HG02840 (cell line): ENCODE measurements around the gene TNIK.
A peak's percentile ranks its signal among the peaks of the same experiment; 100 is the strongest.

Source experiments
- ATAC-seq: cut with Tn5 transposase; IDR thresholded peaks from one replicate; pipeline ENCODE4 v1.9.1; 2021; ENCODE audit warnings: mild to moderate bottlenecking, moderate library complexity, moderate number of reproducible peaks; ENCODE audit not compliant: unreplicated experiment, low FRiP score

The TNIK gene

GRCh38 chr3:171185959-171186358 lies 274.2 kb downstream of the TNIK start:
- ATAC-seq: no peak

GRCh38 chr3:171184372-171184771 lies 275.8 kb downstream of the TNIK start:
- peak; percentile 56 for ATAC-seq

- ATAC-seq: no peak
Observed at GRCh38 chr3:171183042-171183441, 277.2 kb downstream of the TNIK start.

DNA sequence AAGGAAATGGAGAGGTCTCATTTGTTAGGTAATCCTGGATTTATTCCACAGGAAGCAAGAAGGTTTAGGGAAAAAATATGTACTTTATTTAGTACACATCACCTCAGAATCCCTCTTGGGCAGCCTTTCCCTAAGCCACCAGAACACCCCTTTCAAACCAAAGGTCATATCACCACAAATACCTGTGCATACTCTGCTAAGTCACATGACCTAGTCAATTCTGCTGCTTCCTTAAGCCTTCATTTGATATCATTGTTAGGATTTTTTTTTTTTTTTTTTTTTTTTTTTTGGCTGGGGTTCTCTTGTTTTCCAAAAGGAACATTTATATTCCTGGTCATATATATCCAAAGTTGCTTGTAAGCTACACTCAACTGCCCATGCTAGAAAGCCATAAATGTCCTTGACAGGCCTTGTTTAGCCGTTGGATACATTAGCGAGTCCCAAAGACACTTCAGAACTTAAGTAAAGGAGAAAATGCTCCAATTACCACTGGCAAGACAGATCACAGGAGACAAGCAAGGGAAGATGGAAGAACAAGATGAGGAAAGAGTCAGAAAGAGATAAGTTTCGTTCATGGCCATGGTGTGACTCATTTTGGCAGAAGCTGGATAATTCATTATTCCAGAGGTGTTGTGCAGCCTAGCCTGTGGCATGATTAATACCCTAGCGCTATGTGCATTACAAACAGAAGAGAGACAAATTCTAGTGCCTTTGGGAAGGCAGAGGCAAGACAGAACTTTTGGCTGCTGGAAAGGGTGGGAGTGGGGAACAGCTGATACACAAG lies 278.1 kb downstream of the TNIK start:
- no peak for ATAC-seq

GRCh38 chr3:171178714-171179113 lies 281.5 kb downstream of the TNIK start:
- ATAC-seq: no peak

DNA sequence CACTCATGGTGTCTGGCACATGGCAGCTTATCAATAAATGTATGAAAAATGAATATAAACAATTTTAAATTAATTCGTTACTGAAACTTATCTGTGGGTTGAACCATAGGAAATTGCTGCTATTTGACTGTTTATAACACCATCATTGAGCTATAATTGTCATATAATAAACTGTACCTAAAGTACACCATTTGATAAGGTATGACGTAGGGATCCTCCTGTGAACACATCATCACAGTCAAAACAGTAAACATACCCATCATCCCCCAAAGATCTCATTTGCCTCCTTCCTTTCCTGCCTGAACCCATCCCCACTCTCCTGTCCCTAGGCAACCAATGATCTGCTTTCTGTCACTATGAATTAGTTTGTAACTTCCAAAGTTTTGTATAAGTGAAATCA lies 282.7 kb downstream of the TNIK start:
- no peak for ATAC-seq

GRCh38 chr3:171177056-171177455 lies 283.1 kb downstream of the TNIK start:
- ATAC-seq: no peak

GRCh38 chr3:171176244-171176933 lies 283.8 kb downstream of the TNIK start:
- ATAC-seq: no peak

DNA sequence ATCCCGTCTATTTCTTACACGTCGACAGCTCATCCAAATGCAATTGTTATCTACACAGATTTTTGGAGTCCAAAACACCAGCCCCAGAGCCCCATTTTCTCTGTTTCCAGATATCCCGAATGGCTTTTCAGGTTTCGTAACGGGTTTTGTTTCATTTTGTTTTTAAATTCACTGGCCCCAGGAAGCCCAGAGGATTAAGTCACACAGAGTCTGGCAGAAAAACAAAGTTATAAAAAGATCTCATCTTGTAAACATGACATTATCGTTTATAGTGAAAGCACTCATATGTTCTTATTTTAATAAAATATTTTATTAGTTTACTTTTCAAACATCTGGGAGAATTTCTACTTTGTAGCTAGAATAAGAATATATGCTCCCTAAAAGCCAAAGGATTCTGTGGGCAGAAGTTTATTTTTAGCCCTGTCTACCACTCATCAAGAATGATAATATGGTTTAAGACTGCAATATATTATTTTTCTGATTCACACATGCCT lies 284.4 kb downstream of the TNIK start:
- ATAC-seq: no peak

- no peak for ATAC-seq
Observed at GRCh38 chr3:171173736-171174135, 286.5 kb downstream of the TNIK start.

DNA sequence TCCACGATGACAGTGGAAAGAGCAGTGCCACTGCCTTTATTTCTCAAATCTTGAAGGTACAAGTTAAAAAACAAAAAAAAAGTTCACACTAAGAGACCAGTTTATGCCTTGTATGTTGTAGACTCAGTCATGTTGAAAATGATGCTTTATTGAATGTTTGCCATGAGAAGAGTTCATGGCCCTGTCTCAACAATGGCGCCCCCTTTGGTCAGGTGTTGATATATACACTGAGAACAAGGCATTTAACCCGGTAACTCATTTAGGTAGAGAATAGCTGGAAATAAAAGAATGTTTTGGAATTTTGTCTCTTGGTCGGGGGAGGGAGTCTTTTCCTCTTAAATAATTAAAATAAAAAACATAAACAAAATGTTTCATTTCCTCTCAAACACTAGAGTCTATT lies 288.1 kb downstream of the TNIK start:
- ATAC-seq: no peak

DNA sequence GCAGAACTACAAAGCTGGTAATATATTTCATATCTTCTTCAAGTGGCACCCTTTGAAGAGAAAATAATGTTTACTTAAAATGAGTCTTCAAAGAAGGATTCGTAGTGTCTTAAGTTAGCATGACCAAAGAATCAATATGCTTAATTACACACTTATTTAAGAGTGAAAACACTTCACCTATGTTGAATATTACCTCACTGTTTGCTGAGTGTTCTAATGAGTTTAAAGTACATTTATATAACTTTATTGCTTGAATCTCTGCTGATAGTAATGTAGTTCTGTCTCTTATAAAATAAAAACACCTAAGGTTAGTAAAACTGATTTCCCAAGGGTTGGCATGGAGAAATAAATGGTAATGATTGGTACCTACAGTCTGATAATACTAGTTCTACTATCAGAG lies 290.3 kb downstream of the TNIK start:
- no peak for ATAC-seq

- ATAC-seq: no peak
Observed at GRCh38 chr3:171169443-171169842, 290.8 kb downstream of the TNIK start.

GRCh38 chr3:171168551-171168950 lies 291.7 kb downstream of the TNIK start:
- no peak for ATAC-seq

GRCh38 chr3:171168086-171168485 lies 292.1 kb downstream of the TNIK start:
- no peak for ATAC-seq

GRCh38 chr3:171165983-171166382 lies 294.2 kb downstream of the TNIK start:
- ATAC-seq: no peak

- no peak for ATAC-seq
Observed at GRCh38 chr3:171165499-171165921, 294.7 kb downstream of the TNIK start.

DNA sequence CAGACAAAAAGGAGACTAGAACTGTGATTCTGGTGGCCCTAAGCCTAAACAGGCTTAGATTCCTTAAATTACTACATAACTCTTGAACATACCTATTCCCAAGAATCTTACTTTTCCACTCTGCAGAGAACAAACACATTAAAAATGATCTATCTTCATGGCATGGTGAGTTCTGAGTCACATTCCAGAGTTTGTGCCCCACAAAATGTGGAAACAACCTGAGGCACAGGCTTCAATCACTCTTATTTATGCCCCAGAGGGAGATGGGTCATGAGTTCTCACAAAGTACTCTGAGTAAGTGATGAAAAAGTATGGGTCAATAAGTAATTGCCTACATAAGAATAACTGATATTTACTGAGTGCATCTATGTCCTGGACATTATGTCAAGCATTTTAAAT lies 296.1 kb downstream of the TNIK start:
- ATAC-seq: no peak

GRCh38 chr3:171163101-171164066 lies 296.8 kb downstream of the TNIK start:
- no peak for ATAC-seq

GRCh38 chr3:171160325-171160724 lies 299.9 kb downstream of the TNIK start:
- no peak for ATAC-seq

- ATAC-seq: no peak
Observed at GRCh38 chr3:171159822-171160157, 300.4 kb downstream of the TNIK start.
